Neural cell (in vitro differentiated cells): ENCODE measurements around the gene SLCO2A1. TPM values are rescaled to one million over a fixed set of nuclear protein-coding genes. Genes with fewer than 3 reads are reported as not detected.

Experiments used
- H2AFZ ChIP-seq: fragments of 200-600, 300-800 bp; sonication (generic), shearing (Covaris generic); 2 replicates; pipeline ENCODE4 v1.6.0; 2014; ENCODE audit warnings: low read depth, mild to moderate bottlenecking, antibody characterized with exemption, low read length, moderate library complexity
- H3F3A ChIP-seq: fragments of 200-600 bp; shearing (Covaris generic); 2 replicates; pipeline ENCODE4 v1.6.1; 2016; ENCODE audit warnings: mild to moderate bottlenecking, moderate library complexity, mixed read lengths, antibody characterized with exemption, low read length; ENCODE audit not compliant: insufficient read depth, poor library complexity, severe bottlenecking
- H3K27ac ChIP-seq: fragments of 200-600, 300-800 bp; sonication (generic), shearing (Covaris generic); 2 replicates; pipeline ENCODE4 v1.5.1; 2014; ENCODE audit warnings: mild to moderate bottlenecking, low read length, moderate library complexity
- H3K27me3 ChIP-seq: fragments of 300-800, 200-600 bp; sonication (generic), shearing (Covaris generic); 2 replicates; pipeline ENCODE4 v1.6.0; 2014; ENCODE audit warnings: mild to moderate bottlenecking, low read depth, low read length, moderate library complexity; ENCODE audit not compliant: insufficient read depth
- H3K36me3 ChIP-seq: fragments of 300-800, 200-600 bp; sonication (generic), shearing (Covaris generic); 2 replicates; pipeline ENCODE4 v1.5.1; 2014; ENCODE audit warnings: mild to moderate bottlenecking, antibody characterized with exemption, low read length, moderate library complexity; ENCODE audit not compliant: insufficient read depth
- H3K4me2 ChIP-seq: fragments of 300-800, 200-600 bp; sonication (generic), shearing (Covaris generic); 2 replicates; pipeline ENCODE4 v1.6.0; 2014; ENCODE audit warnings: mild to moderate bottlenecking, low read length
- H3K4me3 ChIP-seq: fragments of 300-800, 200-600 bp; sonication (generic), shearing (Covaris generic); 2 replicates; pipeline ENCODE4 v1.5.1; 2014; ENCODE audit warnings: mild to moderate bottlenecking, low read length, moderate library complexity
- H3K79me2 ChIP-seq: fragments of 200-600 bp; shearing (Covaris generic); replicated peaks from 2 replicates; pipeline ENCODE4 v1.6.0; 2014; ENCODE audit warnings: mild to moderate bottlenecking, low read length, moderate library complexity; ENCODE audit not compliant: insufficient read depth
- H3K9ac ChIP-seq: fragments of 300-800, 200-600 bp; sonication (generic), shearing (Covaris generic); 2 replicates; pipeline ENCODE4 v1.6.1; 2016; ENCODE audit warnings: mild to moderate bottlenecking, low read length, mixed read lengths
- H3K9me2 ChIP-seq: fragments of 200-600 bp; shearing (Covaris generic); 2 replicates; pipeline ENCODE4 v1.6.1; 2016; ENCODE audit warnings: mild to moderate bottlenecking, low read length, mixed read lengths; ENCODE audit not compliant: insufficient read depth
- H3K9me3 ChIP-seq: fragments of 200-600, 300-800 bp; sonication (generic), shearing (Covaris generic); 2 replicates; pipeline ENCODE4 v1.6.1; 2016; ENCODE audit warnings: mild to moderate bottlenecking, mixed run types, low read length, moderate library complexity, mixed read lengths
- H4K20me1 ChIP-seq: fragments of 200-600 bp; shearing (Covaris generic); 2 replicates; pipeline ENCODE4 v1.6.1; 2016; ENCODE audit warnings: mild to moderate bottlenecking, mixed run types; ENCODE audit not compliant: insufficient read depth
- EP300 ChIP-seq: fragments of 450-650 bp; conservative IDR thresholded peaks from 2 replicates; pipeline ENCODE4 v1.6.1; 2014; ENCODE audit warnings: antibody characterized with exemption, mild to moderate bottlenecking, moderate library complexity; ENCODE audit not compliant: poor library complexity, severe bottlenecking
- EZH2 ChIP-seq: fragments of 200-600, 300-800 bp; shearing (Covaris generic), sonication (generic); IDR thresholded peaks from 2 replicates; pipeline ENCODE4 v1.6.1; 2014; ENCODE audit warnings: antibody characterized with exemption, low read length, borderline replicate concordance, mild to moderate bottlenecking; ENCODE audit not compliant: insufficient read depth, poor library complexity, severe bottlenecking
- MXI1 ChIP-seq: fragments of 450-650 bp; conservative IDR thresholded peaks from 2 replicates; pipeline ENCODE4 v1.6.1; 2014; ENCODE audit warnings: antibody characterized with exemption, mild to moderate bottlenecking; ENCODE audit not compliant: poor library complexity, severe bottlenecking
- POLR2AphosphoS5 ChIP-seq: IDR thresholded peaks from 2 replicates; pipeline ENCODE4 v1.6.1; 2012
- RAD21 ChIP-seq: fragments of 450-650 bp; conservative IDR thresholded peaks from 2 replicates; pipeline ENCODE4 v1.6.1; 2014; ENCODE audit warnings: antibody characterized with exemption, mild to moderate bottlenecking, moderate library complexity
- SMC3 ChIP-seq: fragments of 450-650 bp; conservative IDR thresholded peaks from 2 replicates; pipeline ENCODE4 v1.6.1; 2014; ENCODE audit warnings: antibody characterized with exemption, mild to moderate bottlenecking, moderate library complexity; ENCODE audit not compliant: poor library complexity
- TAF1 ChIP-seq: IDR thresholded peaks from 2 replicates; pipeline ENCODE4 v1.6.1; 2012; ENCODE audit warnings: low read depth
- polyA plus RNA-seq: library from polyadenylated mRNA; depleted of rRNA; stranded (reverse); fragments of >200 nt; gene quantifications from 2 replicates; pipeline ENCODE4 v1.2.3, GENCODE V29; 2014
- TF ChIP-seq, protein P1 (sequence below): IDR thresholded peaks from 2 replicates; pipeline ENCODE4 v1.6.1; 2012; ENCODE audit warnings: borderline replicate concordance
- TF ChIP-seq, protein P2 (sequence below): fragments of 450-650 bp; IDR thresholded peaks from 2 replicates; pipeline ENCODE4 v1.5.1; 2014; ENCODE audit warnings: antibody characterized with exemption, mild to moderate bottlenecking, moderate library complexity; ENCODE audit not compliant: poor library complexity, severe bottlenecking

SLCO2A1 gene
- polyA plus RNA-seq, 1 donor from 2014 or later, result not detected

- no peak overlapping the region for H3K4me3 ChIP-seq
- H3K9me3 ChIP-seq, result no peaks in the 10 kb centered on the region
- H3F3A ChIP-seq, result no peaks in the 10 kb centered on the region
- no peaks in the 10 kb centered on the region for H3K79me2 ChIP-seq
- H3K4me2 ChIP-seq, result no peak overlapping the region
- no peak overlapping the region for H2AFZ ChIP-seq
- TF ChIP-seq POLR2AphosphoS5 (no peak), RAD21 (no peak), SMC3 (no peak)
- TF ChIP-seq, protein P1, sequence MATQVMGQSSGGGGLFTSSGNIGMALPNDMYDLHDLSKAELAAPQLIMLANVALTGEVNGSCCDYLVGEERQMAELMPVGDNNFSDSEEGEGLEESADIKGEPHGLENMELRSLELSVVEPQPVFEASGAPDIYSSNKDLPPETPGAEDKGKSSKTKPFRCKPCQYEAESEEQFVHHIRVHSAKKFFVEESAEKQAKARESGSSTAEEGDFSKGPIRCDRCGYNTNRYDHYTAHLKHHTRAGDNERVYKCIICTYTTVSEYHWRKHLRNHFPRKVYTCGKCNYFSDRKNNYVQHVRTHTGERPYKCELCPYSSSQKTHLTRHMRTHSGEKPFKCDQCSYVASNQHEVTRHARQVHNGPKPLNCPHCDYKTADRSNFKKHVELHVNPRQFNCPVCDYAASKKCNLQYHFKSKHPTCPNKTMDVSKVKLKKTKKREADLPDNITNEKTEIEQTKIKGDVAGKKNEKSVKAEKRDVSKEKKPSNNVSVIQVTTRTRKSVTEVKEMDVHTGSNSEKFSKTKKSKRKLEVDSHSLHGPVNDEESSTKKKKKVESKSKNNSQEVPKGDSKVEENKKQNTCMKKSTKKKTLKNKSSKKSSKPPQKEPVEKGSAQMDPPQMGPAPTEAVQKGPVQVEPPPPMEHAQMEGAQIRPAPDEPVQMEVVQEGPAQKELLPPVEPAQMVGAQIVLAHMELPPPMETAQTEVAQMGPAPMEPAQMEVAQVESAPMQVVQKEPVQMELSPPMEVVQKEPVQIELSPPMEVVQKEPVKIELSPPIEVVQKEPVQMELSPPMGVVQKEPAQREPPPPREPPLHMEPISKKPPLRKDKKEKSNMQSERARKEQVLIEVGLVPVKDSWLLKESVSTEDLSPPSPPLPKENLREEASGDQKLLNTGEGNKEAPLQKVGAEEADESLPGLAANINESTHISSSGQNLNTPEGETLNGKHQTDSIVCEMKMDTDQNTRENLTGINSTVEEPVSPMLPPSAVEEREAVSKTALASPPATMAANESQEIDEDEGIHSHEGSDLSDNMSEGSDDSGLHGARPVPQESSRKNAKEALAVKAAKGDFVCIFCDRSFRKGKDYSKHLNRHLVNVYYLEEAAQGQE, result no peak
- H3K27me3 ChIP-seq, result no peaks in the 10 kb centered on the region
- H3K27ac ChIP-seq, result no peak overlapping the region
- no peaks in the 10 kb centered on the region for H4K20me1 ChIP-seq
- no peak overlapping the region for H3K9ac ChIP-seq
- no peaks in the 10 kb centered on the region for H3K36me3 ChIP-seq
- no peaks in the 10 kb centered on the region for H3K9me2 ChIP-seq
Measured at GRCh38 chr3:133992951-133993620, 36.6 kb downstream of the SLCO2A1 start.

DNA sequence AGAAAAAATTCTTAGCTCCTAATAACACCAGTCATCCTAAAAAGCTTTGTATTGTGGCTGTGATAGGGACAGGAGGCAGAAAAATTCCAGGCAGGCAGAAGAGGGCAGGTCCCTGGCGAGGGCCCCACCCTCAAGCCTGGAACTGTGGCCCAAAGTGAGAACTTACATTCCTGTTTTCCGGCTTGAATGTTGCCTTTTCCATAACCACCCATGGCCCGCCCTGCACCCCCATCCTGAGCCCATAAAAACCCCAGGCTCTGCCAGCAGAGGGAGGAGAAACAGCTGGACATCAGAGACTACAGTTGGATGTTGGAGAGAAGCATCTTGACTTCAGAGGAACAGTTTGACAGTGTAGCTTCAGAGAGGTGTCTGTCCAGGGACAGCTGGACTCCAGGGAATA is 37.3 kb downstream of the SLCO2A1 start:
- Histone ChIP-seq H3K4me2 (no peak overlapping the region), H3K9me3 (no peaks in the 10 kb centered on the region), H2AFZ (no peak overlapping the region), H3K79me2 (no peaks in the 10 kb centered on the region), H3K9ac (no peak overlapping the region), H3K27ac (no peak overlapping the region), H3F3A (no peaks in the 10 kb centered on the region), H3K4me3 (no peak overlapping the region), H3K27me3 (no peaks in the 10 kb centered on the region), H3K36me3 (no peaks in the 10 kb centered on the region), H3K9me2 (no peaks in the 10 kb centered on the region), H4K20me1 (no peaks in the 10 kb centered on the region)
- TF ChIP-seq EP300 (no peak), EZH2 (no peak), POLR2AphosphoS5 (no peak), RAD21 (no peak), TAF1 (no peak), SMC3 (no peak), MXI1 (no peak)
- TF ChIP-seq, protein P2, sequence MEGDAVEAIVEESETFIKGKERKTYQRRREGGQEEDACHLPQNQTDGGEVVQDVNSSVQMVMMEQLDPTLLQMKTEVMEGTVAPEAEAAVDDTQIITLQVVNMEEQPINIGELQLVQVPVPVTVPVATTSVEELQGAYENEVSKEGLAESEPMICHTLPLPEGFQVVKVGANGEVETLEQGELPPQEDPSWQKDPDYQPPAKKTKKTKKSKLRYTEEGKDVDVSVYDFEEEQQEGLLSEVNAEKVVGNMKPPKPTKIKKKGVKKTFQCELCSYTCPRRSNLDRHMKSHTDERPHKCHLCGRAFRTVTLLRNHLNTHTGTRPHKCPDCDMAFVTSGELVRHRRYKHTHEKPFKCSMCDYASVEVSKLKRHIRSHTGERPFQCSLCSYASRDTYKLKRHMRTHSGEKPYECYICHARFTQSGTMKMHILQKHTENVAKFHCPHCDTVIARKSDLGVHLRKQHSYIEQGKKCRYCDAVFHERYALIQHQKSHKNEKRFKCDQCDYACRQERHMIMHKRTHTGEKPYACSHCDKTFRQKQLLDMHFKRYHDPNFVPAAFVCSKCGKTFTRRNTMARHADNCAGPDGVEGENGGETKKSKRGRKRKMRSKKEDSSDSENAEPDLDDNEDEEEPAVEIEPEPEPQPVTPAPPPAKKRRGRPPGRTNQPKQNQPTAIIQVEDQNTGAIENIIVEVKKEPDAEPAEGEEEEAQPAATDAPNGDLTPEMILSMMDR, result no peak
- TF ChIP-seq, protein P1, result no peak
